Small intestine (tissue), 7 donors: Measurements from ENCODE around the gene VAMP5. TPM values are rescaled to one million over a fixed set of nuclear protein-coding genes. Genes with fewer than 3 reads are reported as not detected.

Experiments used
- DNase-seq, 2 donors: peaks; one replicate each; pipeline versions ENCODE4 v3.0.0 to v3.0.0-alpha.2; 2013
- FAIRE-seq: peaks from 2 replicates; lab custom pipeline; 2012; peaks lifted over from hg19 to GRCh38; lab: Jason Lieb, UNC
- H3K27ac ChIP-seq, 3 donors: one replicate each; pipeline ENCODE4 v1.5.1; 2013; ENCODE audit warnings: low read length in 2 of 3, mild to moderate bottlenecking in 2 of 3, control low read depth in 1 of 3, inconsistent platforms in 1 of 3, low read depth in 1 of 3, moderate library complexity in 1 of 3
- H3K27me3 ChIP-seq, 3 donors: one replicate each; pipeline ENCODE4 v1.6.1; 2013; ENCODE audit warnings: low read length in 3 of 3, inconsistent platforms in 1 of 3; ENCODE audit not compliant: control insufficient read depth in 3 of 3, insufficient read depth in 3 of 3
- H3K36me3 ChIP-seq, 3 donors: one replicate each; pipeline ENCODE4 v1.6.1; 2013; ENCODE audit warnings: low read length in 3 of 3, inconsistent platforms in 1 of 3, low read depth in 1 of 3, mild to moderate bottlenecking in 1 of 3, moderate library complexity in 1 of 3; ENCODE audit not compliant: control insufficient read depth in 3 of 3, insufficient read depth in 2 of 3
- H3K4me1 ChIP-seq, 3 donors: one replicate each; pipeline ENCODE4 v1.6.1; 2013; ENCODE audit warnings: low read length in 2 of 3, inconsistent platforms in 1 of 3, low read depth in 1 of 3, mild to moderate bottlenecking in 1 of 3, moderate library complexity in 1 of 3; ENCODE audit not compliant: control insufficient read depth in 3 of 3, insufficient read depth in 2 of 3
- H3K4me3 ChIP-seq, 3 donors: one replicate each; pipeline ENCODE4 v1.5.1; 2013; ENCODE audit warnings: low read length in 3 of 3, control low read depth in 1 of 3, inconsistent platforms in 1 of 3, low read depth in 1 of 3, mild to moderate bottlenecking in 1 of 3, moderate library complexity in 1 of 3
- H3K9me3 ChIP-seq, 2 donors: one replicate each; pipeline ENCODE4 v1.6.1; 2013; ENCODE audit warnings: low read depth in 1 of 2, low read length in 1 of 2; ENCODE audit not compliant: control insufficient read depth in 2 of 2, insufficient read depth in 1 of 2
- WGBS, 3 donors: extraction: QIAGEN DNeasy Blood & Tissue Kit; methylation state at CpG; one replicate each; pipeline ENCODE4 v1.1.7; 2013; 5-methylcytosine and 5-hydroxymethylcytosine counted together
- polyA plus RNA-seq, 4 donors: library from polyadenylated mRNA; stranded (reverse) in 3 of 4; unstranded in 1 of 4; fragments of 200-250 nt in 3 of 4; fragments of 120-200 nt in 1 of 4; gene quantifications; one replicate each; pipeline versions ENCODE4 v1.2.1 to v1.2.3, GENCODE V29; 2013
- donor health status: healthy with polysubstance abuse.
- donor health status: control.
- donor health status: control.
- donor health status: Bipolar disorder and iron deficiency.
- donor health status: healthy.

Gene VAMP5
- polyA plus RNA-seq, 4 donors, result 12.8 to 110 (median 86.4) TPM

DNA sequence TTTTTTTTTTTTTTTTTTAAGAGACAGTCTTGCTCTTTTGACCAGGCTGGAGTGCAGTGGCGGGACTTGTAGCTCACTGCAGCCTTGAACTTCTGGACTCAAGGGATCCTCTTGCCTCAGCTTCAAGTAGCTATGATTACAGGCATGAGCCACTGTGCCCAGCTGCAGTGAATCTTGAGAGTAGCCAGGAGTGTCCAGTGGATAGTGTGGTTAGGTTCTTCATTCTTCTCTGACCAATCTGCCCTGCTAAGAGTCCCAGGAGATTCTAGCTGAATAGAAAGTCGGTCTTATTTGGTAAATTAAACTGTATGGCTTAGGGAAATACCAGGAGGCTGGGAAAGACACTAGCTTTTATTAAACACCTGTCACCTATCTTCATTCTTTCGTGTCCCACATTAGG, 47.1 kb downstream of the VAMP5 start:
- H3K4me1 ChIP-seq, result no peaks in the 10 kb centered on the region
- H3K27me3 ChIP-seq, result no peaks in the 10 kb centered on the region
- peaks cover 21 to 69% (median 37%) of the 10 kb centered on the region in 3 donors for H3K36me3 ChIP-seq
- FAIRE-seq (no peak), DNase-seq (no peak)
- H3K9me3 ChIP-seq, result no peaks in the 10 kb centered on the region
- H3K27ac ChIP-seq, result no peak overlapping the region
- 88 to 94% (median 90%) methylated on average over 3 of the region's 3 CpGs for WGBS, 3 donors
- no peak overlapping the region for H3K4me3 ChIP-seq

DNA sequence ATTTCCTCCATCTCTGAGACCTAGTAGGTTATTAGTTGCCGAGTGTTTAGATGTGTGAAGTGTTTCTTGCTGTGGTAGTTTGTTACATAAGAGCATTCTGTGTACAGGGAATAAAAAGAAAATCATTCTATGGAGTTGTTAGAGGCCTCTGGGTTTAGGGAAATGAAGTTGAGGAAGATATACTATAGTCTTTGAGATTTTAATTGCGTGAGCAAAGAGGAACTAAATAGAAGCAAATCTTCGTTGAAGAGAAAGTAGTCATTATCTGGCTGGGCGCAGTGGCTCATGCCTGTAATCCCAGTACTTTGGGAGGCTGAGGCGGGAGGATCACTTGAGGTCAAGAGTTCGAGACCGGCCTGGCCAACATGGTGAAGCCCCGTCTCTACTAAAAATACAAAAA, 50.8 kb downstream of the VAMP5 start:
- no peaks in the 10 kb centered on the region for H3K27me3 ChIP-seq
- no peak overlapping the region for H3K27ac ChIP-seq
- no peaks in the 10 kb centered on the region for H3K9me3 ChIP-seq
- DNase-seq, result no peak
- no peak overlapping the region for H3K4me3 ChIP-seq
- peaks cover 37 to 78% (median 42%) of the 10 kb centered on the region in 3 donors for H3K36me3 ChIP-seq
- 89 to 91% (median 90%) methylated on average over 8 of the region's 8 CpGs for WGBS, 3 donors
- H3K4me1 ChIP-seq, result no peaks in the 10 kb centered on the region
- FAIRE-seq, result no peak

DNA sequence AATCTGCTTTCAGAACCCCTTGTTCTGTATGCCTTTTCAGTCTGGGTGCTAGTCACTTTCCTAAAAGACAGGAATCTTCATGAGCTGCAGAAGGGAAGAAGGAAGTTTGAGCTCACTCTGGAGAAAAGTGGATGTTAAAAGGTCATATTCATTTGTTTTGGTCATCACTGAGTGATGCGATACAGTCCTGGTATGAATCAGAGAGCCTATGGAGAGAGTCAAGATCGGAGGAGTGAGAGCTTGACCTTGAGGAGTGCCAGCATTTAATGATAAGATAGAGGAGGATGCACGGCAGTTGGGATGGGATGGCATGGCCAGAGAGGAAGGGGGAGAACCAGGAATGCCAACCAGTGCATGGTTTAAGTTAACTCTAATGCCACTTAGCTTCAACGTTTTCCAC, 51.4 kb downstream of the VAMP5 start:
- H3K27me3 ChIP-seq, result no peaks in the 10 kb centered on the region
- WGBS, 3 donors, result 47 to 66% (median 60%) methylated on average over 4 of the region's 4 CpGs
- H3K9me3 ChIP-seq, result no peaks in the 10 kb centered on the region
- FAIRE-seq (no peak), DNase-seq (no peak)
- no peak overlapping the region for H3K27ac ChIP-seq
- no peak overlapping the region for H3K4me3 ChIP-seq
- no peaks in the 10 kb centered on the region for H3K4me1 ChIP-seq
- peaks cover 37 to 84% (median 40%) of the 10 kb centered on the region in 3 donors for H3K36me3 ChIP-seq

DNA sequence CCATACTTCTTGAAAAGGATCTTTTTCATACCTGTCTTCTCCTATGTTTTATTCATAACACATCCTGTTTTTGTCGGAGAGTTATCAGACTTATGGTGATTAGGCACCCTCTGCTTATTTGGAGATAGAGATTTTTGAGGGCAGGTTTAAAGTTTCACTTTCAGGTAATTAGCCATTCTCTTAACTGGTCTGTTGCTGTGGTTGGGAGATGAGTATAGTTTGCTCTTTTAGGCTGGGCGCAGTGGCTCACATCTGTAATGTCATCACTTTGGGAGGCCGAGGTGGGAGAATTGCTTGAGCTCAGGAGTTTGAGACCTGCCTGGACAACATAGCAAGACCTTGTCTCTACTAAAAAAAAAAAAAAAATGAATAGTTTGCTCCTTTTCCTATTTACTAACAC, 58.5 kb downstream of the VAMP5 start:
- no peak for DNase-seq
- no peak overlapping the region for H3K4me3 ChIP-seq
- no peaks in the 10 kb centered on the region for H3K9me3 ChIP-seq
- no peaks in the 10 kb centered on the region for H3K4me1 ChIP-seq
- no peak for FAIRE-seq
- no peaks in the 10 kb centered on the region for H3K27me3 ChIP-seq
- H3K27ac ChIP-seq, result no peak overlapping the region
- 62 to 73% (median 73%) methylated on average over 3 of the region's 3 CpGs for WGBS, 3 donors
- H3K36me3 ChIP-seq, result peaks cover 30 to 72% (median 52%) of the 10 kb centered on the region in 3 donors

Other genes starting within 250 kb of the VAMP5 start
- 100 to 1,000 TPM in 2 of 4 donors, 10 to 100 TPM in 2; 66.9 to 147 (median 120) TPM for gene RETSAT, start 229.9 kb upstream of the VAMP5 start, polyA plus RNA-seq
- 10 to 100 TPM; 16.1 to 36.9 (median 22.5) TPM for gene ELMOD3, start 229.7 kb upstream of the VAMP5 start, polyA plus RNA-seq
- gene CAPG, start 174.1 kb upstream of the VAMP5 start, polyA plus RNA-seq, result 100 to 1,000 TPM in 1 of 4 donors, 10 to 100 TPM in 3; 35.8 to 130 (median 62.4) TPM
- 100 to 1,000 TPM in 1 of 4 donors, 10 to 100 TPM in 2, 1 to 10 TPM in 1; 2.8 to 122 (median 23.8) TPM for gene SH2D6, start 165.7 kb upstream of the VAMP5 start, polyA plus RNA-seq
- gene MAT2A, start 45.3 kb upstream of the VAMP5 start, polyA plus RNA-seq, result 100 to 1,000 TPM in 1 of 4 donors, 10 to 100 TPM in 3; 81.2 to 273 (median 96.6) TPM
- gene GGCX, start 22.9 kb upstream of the VAMP5 start, polyA plus RNA-seq, result 10 to 100 TPM in 2 of 4 donors, 1 to 10 TPM in 2; 9.2 to 24.8 (median 16.5) TPM
- 1,000 to 10,000 TPM in 1 of 4 donors, 100 to 1,000 TPM in 3; 183 to 1,108 (median 619) TPM for gene VAMP8, start 6.8 kb upstream of the VAMP5 start, polyA plus RNA-seq
- gene RNF181, start 11.3 kb downstream of the VAMP5 start, polyA plus RNA-seq, result 100 to 1,000 TPM; 131 to 234 (median 180) TPM
- 10 to 100 TPM; 12.5 to 40.0 (median 31.0) TPM for gene TMEM150A, start 18.3 kb downstream of the VAMP5 start, polyA plus RNA-seq
- 10 to 100 TPM; 16.2 to 44.8 (median 25.3) TPM for gene C2orf68, start 27.6 kb downstream of the VAMP5 start, polyA plus RNA-seq
- 10 to 100 TPM; 24.6 to 41.3 (median 36.2) TPM for gene USP39, start 31.8 kb downstream of the VAMP5 start, polyA plus RNA-seq
- 10 to 100 TPM in 2 of 4 donors, under 1 TPM in 2; 0.01 to 34.9 (median 6.0) TPM for gene SFTPB, start 83.8 kb downstream of the VAMP5 start, polyA plus RNA-seq
- 1 to 10 TPM in 3 of 4 donors, not detected in 1; 1.4 to 2.1 (median 1.4) TPM for gene GNLY, start 109.9 kb downstream of the VAMP5 start, polyA plus RNA-seq
- gene ATOH8, start 169.6 kb downstream of the VAMP5 start, polyA plus RNA-seq, result 10 to 100 TPM in 1 of 4 donors, 1 to 10 TPM in 3; 1.6 to 18.4 (median 3.7) TPM